K562 (cell line): ENCODE measurements around the gene HOOK1. TPM values are rescaled to one million over a fixed set of nuclear protein-coding genes. Genes with fewer than 3 reads are reported as not detected.

Experiments used
- ATAC-seq: fragments of 200-7000 bp; cut with Tn5 transposase; 3 replicates; pipeline ENCODE4 v1.9.1; 2020; ENCODE audit warnings: moderate library complexity
- BruUV-seq: library from RNA; stranded (reverse); fragments of 400-500 nt; replicated peaks from 2 replicates; lab custom pipeline; 2021; lab: Mats Ljungman, UMichigan
- CTCF ChIA-PET: fragments of 300-600 bp; formaldehyde crosslinking; extraction: SDS; loops from one replicate; lab custom pipeline; 2021; ENCODE audit warnings: low intra/inter-chr PET ratio; lab: Yijun Ruan, JAX
- POLR2A ChIA-PET: fragments of 300-600, 350-650 bp; sonication (Branson Sonifier 250); formaldehyde crosslinking; extraction: SDS; loops from one replicate; lab custom pipeline; 2021; ENCODE audit warnings: antibody characterized with exemption, inconsistent platforms; lab: Yijun Ruan, JAX
- DNase-seq, 4 experiments: peaks; one replicate each; pipeline versions ENCODE4 v3.0.0 to v3.0.0-alpha.2; 2011 to 2018; ENCODE audit warnings: low spot score in 3 of 4, mixed read lengths in 3 of 4; ENCODE audit errors: extremely low read depth in 1 of 4
- FAIRE-seq: peaks from 2 replicates; lab custom pipeline; 2011; peaks lifted over from hg19 to GRCh38; lab: Jason Lieb, UNC
- H2AFZ ChIP-seq: 2 replicates; pipeline ENCODE4 v1.6.0; 2011; ENCODE audit warnings: low read depth, low read length, control low read depth, inconsistent platforms
- H3K27ac ChIP-seq: fragments of 200-600 bp; 3 replicates; pipeline ENCODE4 v1.8.0; 2011; ENCODE audit warnings: low read depth, mild to moderate bottlenecking, control low read depth, inconsistent platforms, low read length, moderate library complexity, mixed read lengths; ENCODE audit errors: extremely low read depth
- H3K27me3 ChIP-seq, 2 experiments: fragments of 300-600 bp in 1 of 2; 2 replicates in 1 of 2; 3 replicates in 1 of 2; pipeline versions ENCODE4 v1.6.0 to v1.8.0; 2011; ENCODE audit warnings: inconsistent platforms in 2 of 2, low read length in 2 of 2, mild to moderate bottlenecking in 1 of 2, mixed read lengths in 1 of 2, moderate library complexity in 1 of 2; ENCODE audit not compliant: control insufficient read depth in 2 of 2, insufficient read depth in 2 of 2
- H3K36me3 ChIP-seq: fragments of 300-600 bp; 3 replicates; pipeline ENCODE4 v1.8.0; 2011; ENCODE audit warnings: mild to moderate bottlenecking, low read length, inconsistent platforms; ENCODE audit not compliant: control insufficient read depth, insufficient read depth
- H3K4me1 ChIP-seq, 2 experiments: fragments of 200-600 bp in 1 of 2; replicated peaks in 1 of 2; 2 replicates in 1 of 2; 3 replicates in 1 of 2; pipeline versions ENCODE4 v1.5.1 to v1.8.0; 2011; ENCODE audit warnings: inconsistent platforms in 2 of 2, low read length in 2 of 2, mild to moderate bottlenecking in 1 of 2, mixed read lengths in 1 of 2, moderate library complexity in 1 of 2; ENCODE audit not compliant: control insufficient read depth in 2 of 2, insufficient read depth in 2 of 2
- H3K4me2 ChIP-seq: 2 replicates; pipeline ENCODE4 v1.6.1; 2011; ENCODE audit warnings: low read length, control low read depth, inconsistent platforms, mixed read lengths; ENCODE audit not compliant: insufficient read depth
- H3K4me3 ChIP-seq: fragments of 200-600 bp; sonication (generic), shearing (Covaris generic); 2 replicates; pipeline ENCODE4 v1.5.1; 2016; ENCODE audit warnings: control low read depth, inconsistent platforms
- H3K79me2 ChIP-seq: fragments of 200-600 bp; 3 replicates; pipeline ENCODE4 v1.8.0; 2011; ENCODE audit warnings: low read length, inconsistent platforms; ENCODE audit not compliant: control insufficient read depth, insufficient read depth
- H3K9ac ChIP-seq, 2 experiments: 2 replicates each; pipeline versions ENCODE4 v1.6.0 to v1.6.1; 2011; ENCODE audit warnings: low read depth in 2 of 2, low read length in 2 of 2, control low read depth in 1 of 2, inconsistent platforms in 1 of 2, mild to moderate bottlenecking in 1 of 2, mixed read lengths in 1 of 2; ENCODE audit not compliant: insufficient read depth in 1 of 2
- H3K9me1 ChIP-seq: one replicate; pipeline ENCODE4 v1.6.0; 2011; ENCODE audit warnings: inconsistent platforms, mild to moderate bottlenecking, low read length, moderate library complexity; ENCODE audit not compliant: control insufficient read depth, insufficient read depth
- H3K9me3 ChIP-seq: replicated peaks from 2 replicates; pipeline ENCODE4 v1.5.1; 2011; ENCODE audit warnings: low read depth, low read length, inconsistent platforms; ENCODE audit not compliant: control insufficient read depth, insufficient read depth
- H4K20me1 ChIP-seq: replicated peaks from 2 replicates; pipeline ENCODE4 v1.6.1; 2011; ENCODE audit warnings: low read length, inconsistent platforms, mixed read lengths; ENCODE audit not compliant: control insufficient read depth, insufficient read depth
- HNRNPK ChIP-seq: fragments of 200-400 bp; formaldehyde crosslinking; IDR thresholded peaks from one replicate; pipeline ENCODE4 v1.6.1; 2018; ENCODE audit warnings: mild to moderate bottlenecking, low read depth, low read length; ENCODE audit not compliant: poor library complexity, severe bottlenecking
- WGBS: fragments of 100-300 bp; shearing (Covaris generic); methylation state at CpG from one replicate; pipeline ENCODE4 v1.1.6; 2016; ENCODE audit warnings: low coverage, mixed read lengths; ENCODE audit not compliant: insufficient coverage; ENCODE audit errors: missing lambda C conversion rate; 5-methylcytosine and 5-hydroxymethylcytosine counted together
- in situ Hi-C: fragments of 300-500 bp; cut with MboI; formaldehyde crosslinking; loops from 4 replicates; pipeline ENCODE4 v1.15.0; 2018; ENCODE audit warnings: inconsistent platforms, mixed read lengths
- intact Hi-C: fragments of 100-400 bp; cut with micrococcal nuclease; formaldehyde crosslinking; loops from 2 replicates; pipeline ENCODE4 v1.14.2; 2022
- polyA plus RNA-seq, 8 experiments: library from polyadenylated mRNA; depleted of rRNA in 4 of 8; stranded (reverse) in 5 of 8; unstranded in 3 of 8; fragments of >200 nt; fragmentation: Nextera tagmentation in 2 of 8; fragmentation: Illumina TruSeq in 1 of 8; extraction: Ambion mirVana in 2 of 8; extraction: Trizol in 1 of 8; gene quantifications; 2 replicates each; pipeline versions ENCODE4 v1.2.1 to v1.2.3, GENCODE V29; 2011 to 2014; ENCODE audit warnings: inconsistent platforms in 1 of 8, missing spikeins in 1 of 8
- total RNA-seq, 7 experiments: library from RNA; depleted of rRNA in 6 of 7; stranded (reverse); fragments of >200 nt in 6 of 7; fragmentation: Illumina TruSeq in 2 of 7; extraction: Trizol in 2 of 7; gene quantifications; 2 replicates each; pipeline versions ENCODE4 v1.2.1 to v1.2.3, GENCODE V29; 2011 to 2021; ENCODE audit warnings: low replicate concordance in 1 of 7
- TF ChIP-seq, protein P1 (sequence below): fragments of 450-650 bp; IDR thresholded peaks from 2 replicates; pipeline ENCODE4 v1.7.1; 2018; ENCODE audit warnings: mild to moderate bottlenecking, low read depth; ENCODE audit not compliant: partially characterized antibody

HOOK1 gene
- total and polyA plus RNA-seq, 9 of the 15 experiments (the other 6 are each of a cell fraction or from before 2014, with no cell fraction given): 0.11 to 0.18 TPM; not detected in 7

DNA sequence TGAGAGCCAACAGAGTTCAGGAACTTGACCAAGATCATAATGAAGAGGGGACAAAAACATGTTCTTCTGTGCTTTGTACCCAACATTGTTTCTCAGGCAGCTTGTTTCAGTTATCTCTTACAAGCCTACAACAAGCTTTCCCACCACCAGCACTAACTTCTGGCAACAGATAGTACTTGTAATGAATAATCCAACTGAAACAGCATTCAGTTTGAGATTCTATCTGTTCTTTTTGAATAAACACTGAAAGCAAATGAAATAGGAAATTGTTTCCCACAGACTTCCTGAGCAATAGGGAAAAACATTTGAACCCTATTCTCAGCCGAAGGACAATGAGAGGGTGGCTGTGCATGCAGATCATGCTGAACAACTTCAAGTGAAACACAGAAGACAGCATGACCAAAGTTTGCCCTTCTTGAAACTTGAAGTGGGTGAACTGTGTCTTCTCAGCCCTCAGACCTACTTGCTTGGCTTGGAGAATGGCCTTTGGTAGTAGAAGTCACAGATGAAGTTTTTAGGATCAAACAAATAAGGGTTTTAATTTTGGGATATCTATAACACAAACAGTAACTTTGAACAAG is 11.2 kb upstream of the HOOK1 start:
- no peak for FAIRE-seq

More for the DNA sequence above, 11.2 kb upstream of the HOOK1 start:
- WGBS: 0% methylated on average over 1 of the region's 1 CpG
- Histone ChIP-seq H3K4me1 (no peaks in the 10 kb centered on the region), H3K9ac (no peak overlapping the region), H4K20me1 (no peaks in the 10 kb centered on the region), H3K79me2 (no peaks in the 10 kb centered on the region), H3K9me3 (no peaks in the 10 kb centered on the region), H3K27me3 (no peaks in the 10 kb centered on the region), H3K9me1 (no peaks in the 10 kb centered on the region), H3K27ac (no peak overlapping the region), H3K4me3 (no peak overlapping the region), H3K36me3 (no peaks in the 10 kb centered on the region), H2AFZ (no peak overlapping the region), H3K4me2 (no peak overlapping the region)
- intact Hi-C loops: no loop called here
- DNase-seq (no peak), ATAC-seq (no peak)
- in situ Hi-C loops: no loop called here
- ChIA-PET CTCF (no interaction called here), POLR2A (no interaction called here)
- no TSS peak for BruUV-seq
- no peak for TF ChIP-seq HNRNPK
- TF ChIP-seq, protein P1, sequence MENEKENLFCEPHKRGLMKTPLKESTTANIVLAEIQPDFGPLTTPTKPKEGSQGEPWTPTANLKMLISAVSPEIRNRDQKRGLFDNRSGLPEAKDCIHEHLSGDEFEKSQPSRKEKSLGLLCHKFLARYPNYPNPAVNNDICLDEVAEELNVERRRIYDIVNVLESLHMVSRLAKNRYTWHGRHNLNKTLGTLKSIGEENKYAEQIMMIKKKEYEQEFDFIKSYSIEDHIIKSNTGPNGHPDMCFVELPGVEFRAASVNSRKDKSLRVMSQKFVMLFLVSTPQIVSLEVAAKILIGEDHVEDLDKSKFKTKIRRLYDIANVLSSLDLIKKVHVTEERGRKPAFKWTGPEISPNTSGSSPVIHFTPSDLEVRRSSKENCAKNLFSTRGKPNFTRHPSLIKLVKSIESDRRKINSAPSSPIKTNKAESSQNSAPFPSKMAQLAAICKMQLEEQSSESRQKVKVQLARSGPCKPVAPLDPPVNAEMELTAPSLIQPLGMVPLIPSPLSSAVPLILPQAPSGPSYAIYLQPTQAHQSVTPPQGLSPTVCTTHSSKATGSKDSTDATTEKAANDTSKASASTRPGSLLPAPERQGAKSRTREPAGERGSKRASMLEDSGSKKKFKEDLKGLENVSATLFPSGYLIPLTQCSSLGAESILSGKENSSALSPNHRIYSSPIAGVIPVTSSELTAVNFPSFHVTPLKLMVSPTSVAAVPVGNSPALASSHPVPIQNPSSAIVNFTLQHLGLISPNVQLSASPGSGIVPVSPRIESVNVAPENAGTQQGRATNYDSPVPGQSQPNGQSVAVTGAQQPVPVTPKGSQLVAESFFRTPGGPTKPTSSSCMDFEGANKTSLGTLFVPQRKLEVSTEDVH: no peak
